ENCODE results near the gene PNMT.
A peak's percentile ranks its signal among the peaks of the same experiment; 100 is the strongest.

The PNMT gene

GRCh38 chr17:39675390-39676082, 7.3 kb downstream of the PNMT start:
- no peak for TF ChIP-seq ZFX (IDR thresholded peaks at IDR 0.05)
- TF ChIP-seq, protein P1, sequence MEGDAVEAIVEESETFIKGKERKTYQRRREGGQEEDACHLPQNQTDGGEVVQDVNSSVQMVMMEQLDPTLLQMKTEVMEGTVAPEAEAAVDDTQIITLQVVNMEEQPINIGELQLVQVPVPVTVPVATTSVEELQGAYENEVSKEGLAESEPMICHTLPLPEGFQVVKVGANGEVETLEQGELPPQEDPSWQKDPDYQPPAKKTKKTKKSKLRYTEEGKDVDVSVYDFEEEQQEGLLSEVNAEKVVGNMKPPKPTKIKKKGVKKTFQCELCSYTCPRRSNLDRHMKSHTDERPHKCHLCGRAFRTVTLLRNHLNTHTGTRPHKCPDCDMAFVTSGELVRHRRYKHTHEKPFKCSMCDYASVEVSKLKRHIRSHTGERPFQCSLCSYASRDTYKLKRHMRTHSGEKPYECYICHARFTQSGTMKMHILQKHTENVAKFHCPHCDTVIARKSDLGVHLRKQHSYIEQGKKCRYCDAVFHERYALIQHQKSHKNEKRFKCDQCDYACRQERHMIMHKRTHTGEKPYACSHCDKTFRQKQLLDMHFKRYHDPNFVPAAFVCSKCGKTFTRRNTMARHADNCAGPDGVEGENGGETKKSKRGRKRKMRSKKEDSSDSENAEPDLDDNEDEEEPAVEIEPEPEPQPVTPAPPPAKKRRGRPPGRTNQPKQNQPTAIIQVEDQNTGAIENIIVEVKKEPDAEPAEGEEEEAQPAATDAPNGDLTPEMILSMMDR (conservative IDR thresholded peaks at IDR 0.05), result no peak
- peak overlapping the region; percentile 53 for H3K27ac ChIP-seq

- TF ChIP-seq ZFX (IDR thresholded peaks at IDR 0.05), result no peak
- TF ChIP-seq, protein P1 (conservative IDR thresholded peaks at IDR 0.05), result no peak
- peak overlapping the region; percentile 53 for H3K27ac ChIP-seq
These were observed 8.1 kb downstream of the PNMT start for GRCh38 chr17:39676198-39676819.

GRCh38 chr17:39677072-39677471, 8.8 kb downstream of the PNMT start:
- TF ChIP-seq, protein P1 (conservative IDR thresholded peaks at IDR 0.05), result no peak
- no peak for TF ChIP-seq ZFX (IDR thresholded peaks at IDR 0.05)
- H3K27ac ChIP-seq, result no peak overlapping the region

GRCh38 chr17:39677542-39678339, 9.5 kb downstream of the PNMT start:
- no peak overlapping the region for H3K27ac ChIP-seq
- no peak for TF ChIP-seq ZFX (IDR thresholded peaks at IDR 0.05)
- TF ChIP-seq, protein P1 (conservative IDR thresholded peaks at IDR 0.05), result no peak

DNA sequence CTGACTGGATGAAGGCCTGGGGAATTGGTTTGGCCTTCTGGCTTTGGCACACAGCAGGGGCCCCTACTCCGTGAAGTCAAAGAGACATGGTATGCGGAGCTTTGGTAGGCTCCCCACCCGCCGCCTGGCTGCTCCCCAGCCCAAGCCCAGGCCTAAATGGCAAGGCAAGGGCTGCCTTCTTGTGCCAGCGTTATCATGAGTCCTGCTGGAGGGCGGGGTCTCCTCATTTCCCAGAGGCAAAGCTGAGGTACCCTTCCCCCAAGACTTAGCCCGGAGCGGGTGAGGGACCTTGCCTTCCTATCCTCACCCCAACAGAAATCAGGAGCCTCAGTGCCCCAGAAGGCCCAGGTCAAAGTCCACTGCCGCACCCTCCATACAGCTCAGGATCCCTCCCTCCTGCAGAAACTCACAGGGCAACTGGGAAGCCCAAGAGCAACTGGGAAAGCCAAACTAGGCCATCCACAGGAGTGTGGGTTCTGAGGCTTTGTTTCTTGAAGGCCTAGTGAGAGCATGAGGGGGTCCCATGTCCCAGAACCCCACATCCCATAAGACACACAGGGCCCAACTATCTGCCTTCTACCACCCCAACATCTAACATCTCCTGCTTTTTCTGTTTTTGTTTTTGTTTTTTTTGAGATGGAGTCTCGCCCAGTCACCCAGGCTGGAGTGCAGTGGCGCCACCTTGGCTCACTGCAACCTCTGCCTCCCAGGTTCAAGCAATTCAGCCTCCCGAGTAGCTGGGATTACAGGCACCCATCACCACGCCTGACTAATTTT, 10.3 kb downstream of the PNMT start:
- no peak overlapping the region for H3K27ac ChIP-seq
- TF ChIP-seq, protein P1 (conservative IDR thresholded peaks at IDR 0.05), result no peak
- no peak for TF ChIP-seq ZFX (IDR thresholded peaks at IDR 0.05)

DNA sequence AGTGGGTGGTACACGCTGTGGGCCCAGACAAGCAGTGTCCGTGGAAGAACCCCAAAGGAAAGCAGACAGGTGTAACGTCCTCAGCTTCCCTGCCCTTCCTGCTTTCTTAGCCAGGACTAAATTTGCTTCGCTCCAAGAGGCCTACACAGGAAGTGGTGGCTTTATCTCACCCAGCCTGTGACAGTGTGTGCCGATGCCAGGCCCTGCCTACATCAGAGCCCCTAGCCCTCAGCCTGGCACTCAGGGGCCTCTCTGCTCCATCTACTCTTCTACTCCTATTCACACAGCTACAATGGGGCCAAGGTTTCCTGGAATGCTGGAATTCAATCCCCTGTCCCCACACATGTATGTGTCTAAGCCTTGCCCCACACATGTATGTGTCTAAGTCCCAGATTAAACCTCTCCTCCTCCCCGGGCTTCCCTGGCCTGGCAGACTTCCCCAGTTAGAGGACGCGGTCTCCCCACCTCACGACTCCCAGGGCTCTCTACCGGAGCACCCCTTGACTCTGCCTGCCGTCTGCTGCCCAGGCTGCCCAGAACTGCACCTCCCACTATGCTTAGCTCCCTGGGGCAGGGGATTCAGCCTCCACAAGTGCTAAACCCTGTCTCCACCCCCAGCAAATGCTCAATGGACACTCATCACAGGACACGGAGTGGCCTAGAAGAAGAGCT, 11.4 kb downstream of the PNMT start:
- H3K27ac ChIP-seq, result no peak overlapping the region

More for the DNA sequence above, 11.4 kb downstream of the PNMT start:
- TF ChIP-seq, protein P1 (conservative IDR thresholded peaks at IDR 0.05), result no peak
- TF ChIP-seq ZFX (IDR thresholded peaks at IDR 0.05), result no peak
